Fibroblast of skin of left biceps (primary cell): ENCODE data around the gene SLC16A14.
"Not testable (repeated sequence)": the region's sequence is repeated elsewhere in the genome, so short reads cannot be mapped to it uniquely, and the experiment has no call there.

Source experiments
- DNase-seq, 2 experiments: peaks; one replicate each; pipeline ENCODE4 v3.0.0-alpha.2; 2013; ENCODE audit warnings: low read depth in 2 of 2

SLC16A14 gene, protein sequence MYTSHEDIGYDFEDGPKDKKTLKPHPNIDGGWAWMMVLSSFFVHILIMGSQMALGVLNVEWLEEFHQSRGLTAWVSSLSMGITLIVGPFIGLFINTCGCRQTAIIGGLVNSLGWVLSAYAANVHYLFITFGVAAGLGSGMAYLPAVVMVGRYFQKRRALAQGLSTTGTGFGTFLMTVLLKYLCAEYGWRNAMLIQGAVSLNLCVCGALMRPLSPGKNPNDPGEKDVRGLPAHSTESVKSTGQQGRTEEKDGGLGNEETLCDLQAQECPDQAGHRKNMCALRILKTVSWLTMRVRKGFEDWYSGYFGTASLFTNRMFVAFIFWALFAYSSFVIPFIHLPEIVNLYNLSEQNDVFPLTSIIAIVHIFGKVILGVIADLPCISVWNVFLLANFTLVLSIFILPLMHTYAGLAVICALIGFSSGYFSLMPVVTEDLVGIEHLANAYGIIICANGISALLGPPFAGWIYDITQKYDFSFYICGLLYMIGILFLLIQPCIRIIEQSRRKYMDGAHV

DNA sequence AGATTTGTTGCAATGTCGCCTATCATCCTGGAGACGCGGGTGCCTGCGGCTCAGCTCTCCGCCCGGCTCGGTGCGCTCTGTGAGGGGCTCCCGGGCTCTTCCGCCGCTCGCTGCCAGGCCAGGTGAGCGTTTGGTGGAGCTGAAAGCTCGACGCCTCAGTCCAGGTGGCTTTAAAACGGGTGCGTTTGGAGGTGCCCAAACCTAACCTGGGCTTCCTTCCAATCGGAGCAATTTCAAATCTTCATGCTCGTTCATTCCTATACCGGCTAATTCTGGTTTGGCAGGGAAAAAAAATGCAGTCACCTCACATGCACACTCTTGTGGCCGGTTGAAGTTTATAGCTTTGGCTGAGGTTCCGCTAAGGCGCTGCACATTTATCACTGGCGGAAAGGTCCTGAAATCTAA lies at the start of gene SLC16A14:
Gene SLC16A14, minus strand, starts transcription at position 274 of the 405 bp plus-strand sequence. CDS start 9,572 bp downstream, outside the sequence.
- peak in 1 of 2 experiments; percentile 11 for DNase-seq

DNA sequence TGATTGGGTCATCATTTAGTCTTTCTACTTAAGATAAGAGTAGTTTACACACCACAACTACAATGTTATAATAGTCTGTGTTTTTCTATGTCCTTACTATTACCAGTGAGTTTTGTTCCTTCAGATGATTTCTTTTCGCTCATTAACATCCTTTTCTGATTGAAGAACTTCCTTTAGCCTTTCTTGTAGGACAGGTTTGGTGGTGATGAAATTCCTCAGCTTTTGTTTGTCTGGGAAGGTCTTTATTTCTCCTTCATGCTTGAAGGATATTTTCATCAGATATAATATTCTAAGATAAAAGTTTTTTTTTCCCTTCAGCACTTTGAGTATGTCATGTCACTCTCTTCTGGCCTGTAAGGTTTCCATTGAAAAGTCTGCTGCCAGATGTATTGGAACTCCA lies 38.0 kb upstream of the SLC16A14 start:
- DNase-seq: no peak

DNA sequence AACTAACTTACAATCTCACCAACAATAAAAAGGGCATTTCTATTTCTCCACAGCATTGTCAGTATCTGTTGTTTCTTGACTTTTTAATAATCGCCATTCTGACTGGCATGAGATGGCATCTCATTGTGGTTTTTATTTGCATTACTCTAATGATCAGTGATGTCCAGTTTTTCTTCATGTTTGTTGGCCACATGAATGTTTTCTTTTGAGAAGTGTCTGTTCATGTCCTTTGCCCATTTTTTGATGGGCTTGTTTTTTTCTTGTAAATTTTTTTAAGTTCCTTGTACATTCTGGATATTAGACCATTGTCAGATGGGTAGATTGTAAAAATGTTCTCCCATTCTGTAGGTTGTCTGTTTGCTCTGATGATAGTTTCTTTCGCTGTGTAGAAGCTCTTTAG lies 33.2 kb upstream of the SLC16A14 start:
- not testable (repeated sequence) for DNase-seq

DNA sequence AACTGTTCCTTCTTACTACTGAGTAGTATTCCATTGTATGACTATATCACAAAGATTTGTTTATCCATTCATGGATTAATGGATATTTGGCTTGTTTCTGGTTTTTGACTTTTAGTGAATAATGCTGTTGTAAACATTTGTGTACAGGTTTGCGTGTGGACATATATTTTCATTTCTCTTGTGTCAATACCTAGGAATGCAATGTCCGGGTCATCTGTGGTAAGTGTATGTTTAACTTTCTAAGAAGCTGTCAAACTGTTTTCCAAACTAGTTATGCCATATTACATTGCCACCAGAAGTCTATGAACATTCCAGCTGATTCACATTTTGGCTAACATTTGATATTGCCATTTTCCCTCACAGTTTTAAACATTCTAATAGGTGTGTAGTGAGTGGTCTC lies 29.1 kb upstream of the SLC16A14 start:
- DNase-seq: no peak

DNA sequence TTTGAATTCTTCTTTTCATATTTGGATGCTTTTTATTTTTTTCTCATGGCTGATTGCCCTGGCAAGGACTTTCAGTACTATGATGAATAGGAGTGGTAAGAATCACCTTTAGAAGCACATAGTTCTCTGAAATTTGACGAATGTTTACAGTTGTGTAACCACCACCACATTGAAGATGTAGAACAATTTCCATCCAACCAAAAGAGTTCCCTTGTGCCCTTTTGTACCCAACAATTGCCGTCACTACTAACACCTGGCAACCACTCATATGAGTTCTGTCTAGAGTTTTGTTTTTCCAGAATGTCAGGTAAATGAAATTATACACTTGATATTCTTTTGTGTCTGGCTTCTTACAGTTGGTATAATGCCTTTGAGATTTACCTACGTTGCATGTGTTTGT lies 28.7 kb upstream of the SLC16A14 start:
- DNase-seq: no peak

DNA sequence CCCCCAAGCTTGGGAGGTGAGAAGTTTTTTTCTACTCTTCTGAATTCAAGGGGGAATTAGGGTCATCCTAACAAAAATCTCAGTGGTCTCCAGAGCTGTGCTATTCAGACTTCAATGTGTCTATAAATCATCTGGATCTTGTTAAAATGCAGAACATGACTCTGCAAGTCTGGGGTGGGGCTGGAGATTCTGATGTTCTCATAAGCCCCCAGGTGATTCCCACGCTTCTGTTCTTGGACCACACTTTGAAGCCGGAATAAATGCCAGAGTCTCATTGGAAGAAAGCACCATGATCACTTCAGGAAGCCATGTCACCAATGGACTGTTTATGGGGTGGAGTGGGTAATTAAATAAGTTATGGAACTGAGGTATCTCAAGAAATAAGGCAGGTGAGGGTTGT lies 22.2 kb upstream of the SLC16A14 start:
- DNase-seq: no peak

DNA sequence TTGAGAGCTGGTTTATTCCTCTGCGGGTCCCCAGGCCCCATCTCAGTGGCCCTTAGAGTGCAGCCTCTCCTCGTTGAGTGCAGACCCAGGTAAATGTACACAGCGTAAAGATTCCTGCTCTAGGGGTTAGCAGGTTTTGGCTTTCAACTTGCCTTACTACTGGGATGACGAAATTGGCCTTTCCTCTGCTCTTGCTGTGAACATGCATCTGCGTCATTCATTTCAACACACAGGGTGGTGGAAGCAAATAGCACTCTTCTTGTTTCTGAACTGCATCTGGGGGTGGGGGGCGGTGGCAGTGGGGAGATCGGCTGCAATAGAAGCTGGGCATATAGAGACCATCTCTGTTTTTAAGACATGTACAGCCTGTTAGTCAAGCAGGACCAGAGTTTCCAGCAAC lies 16.5 kb upstream of the SLC16A14 start:
- DNase-seq: no peak

DNA sequence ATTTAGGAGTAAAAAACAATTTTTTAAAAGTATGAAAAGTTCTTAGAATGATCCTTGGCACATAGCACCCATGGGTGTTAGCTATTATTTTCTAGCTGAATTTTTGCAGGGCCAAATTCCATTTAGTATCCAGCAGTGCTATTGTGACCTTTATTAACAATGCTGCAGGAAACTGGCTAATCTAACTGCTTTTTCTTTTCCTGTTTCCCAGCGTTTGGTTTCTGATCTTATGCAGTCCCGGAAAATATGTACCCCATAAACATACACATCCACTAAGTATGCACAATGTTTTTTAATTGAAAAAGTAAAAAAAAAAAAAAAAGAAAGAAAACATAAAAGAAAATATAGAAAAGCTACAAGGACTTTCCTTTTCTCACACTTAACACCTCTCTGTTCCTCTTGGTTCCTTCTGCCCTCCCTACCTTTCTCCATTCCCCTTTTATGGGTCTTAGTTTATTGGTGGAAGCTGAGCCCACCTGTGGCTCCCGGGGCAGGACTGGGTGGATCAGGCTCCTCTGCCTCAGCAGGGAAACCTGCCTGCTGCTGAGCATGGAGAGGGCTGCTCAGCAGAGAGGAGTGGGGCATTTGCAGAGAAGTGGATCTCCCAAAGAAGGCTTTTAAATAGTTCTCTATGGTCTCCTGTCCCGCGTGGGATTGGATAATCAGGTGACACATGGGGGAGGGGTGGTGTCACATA lies 9.3 kb upstream of the SLC16A14 start:
- no peak for DNase-seq

DNA sequence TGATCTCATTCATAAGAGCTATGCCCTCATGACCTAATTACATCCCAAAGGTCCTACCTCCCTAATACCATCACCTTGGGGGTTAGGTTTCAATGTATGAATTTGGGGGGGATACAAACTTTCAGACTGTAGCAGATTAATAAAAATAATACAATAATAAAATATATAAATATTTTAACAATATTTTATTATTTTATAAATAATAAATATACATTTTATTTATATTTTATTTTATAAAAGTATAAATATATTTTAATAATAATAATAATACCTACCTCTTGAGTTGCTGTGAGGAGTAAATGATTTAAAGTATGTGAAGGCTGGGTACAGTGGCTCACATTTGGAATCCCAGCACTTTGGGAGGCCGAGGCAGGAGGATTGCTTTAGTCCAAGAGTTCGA lies 8.1 kb upstream of the SLC16A14 start:
- DNase-seq: no peak

DNA sequence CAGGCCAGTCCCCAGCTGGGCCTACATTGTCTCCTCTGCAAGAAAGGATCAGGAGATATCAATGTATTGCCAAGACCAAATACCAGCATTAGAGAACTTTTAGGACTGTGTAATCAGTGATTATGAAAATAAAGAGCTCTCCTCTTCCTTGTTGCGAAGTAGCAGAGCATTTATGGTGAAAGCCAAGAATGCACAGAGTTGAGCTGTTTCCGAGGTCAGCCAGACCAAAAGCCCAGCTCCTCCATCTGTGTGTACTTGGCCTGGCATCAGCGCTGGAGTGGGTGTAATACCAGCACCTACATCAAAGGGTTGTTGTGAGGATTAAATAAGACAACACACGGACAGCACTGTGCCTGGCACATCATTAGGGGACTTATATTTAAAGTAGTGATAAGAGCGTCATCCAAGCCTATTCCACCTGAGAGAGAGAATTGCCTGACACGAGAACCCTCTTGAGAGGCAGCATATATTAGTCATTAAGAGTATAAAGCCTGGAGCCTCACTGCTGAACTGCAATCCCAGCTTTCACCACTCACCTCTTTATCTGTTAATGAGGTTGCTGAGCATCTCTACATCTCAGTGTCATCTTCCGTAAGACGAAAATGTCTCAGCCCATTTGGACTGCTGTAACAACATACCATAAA lies 7.4 kb upstream of the SLC16A14 start:
- no peak for DNase-seq

DNA sequence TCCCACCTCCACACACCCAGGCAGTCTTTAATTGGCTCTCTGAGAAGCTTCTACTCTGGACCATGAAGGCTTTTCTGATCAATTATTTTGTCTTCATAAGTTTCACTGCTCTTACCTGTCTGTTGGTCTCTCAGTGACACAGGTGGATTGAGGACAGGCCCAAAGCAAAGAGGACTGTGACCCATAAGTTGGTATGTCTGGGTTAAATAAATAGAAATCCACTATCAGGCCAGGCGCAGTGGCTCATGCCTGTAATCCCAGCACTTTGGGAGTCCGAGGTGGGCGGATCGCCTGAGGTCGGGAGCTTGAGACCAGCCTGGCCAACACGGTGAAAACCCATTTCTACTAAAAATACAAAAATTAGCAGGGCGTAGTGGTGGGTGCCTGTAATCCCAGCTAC lies 2.7 kb upstream of the SLC16A14 start:
- no peak for DNase-seq

DNA sequence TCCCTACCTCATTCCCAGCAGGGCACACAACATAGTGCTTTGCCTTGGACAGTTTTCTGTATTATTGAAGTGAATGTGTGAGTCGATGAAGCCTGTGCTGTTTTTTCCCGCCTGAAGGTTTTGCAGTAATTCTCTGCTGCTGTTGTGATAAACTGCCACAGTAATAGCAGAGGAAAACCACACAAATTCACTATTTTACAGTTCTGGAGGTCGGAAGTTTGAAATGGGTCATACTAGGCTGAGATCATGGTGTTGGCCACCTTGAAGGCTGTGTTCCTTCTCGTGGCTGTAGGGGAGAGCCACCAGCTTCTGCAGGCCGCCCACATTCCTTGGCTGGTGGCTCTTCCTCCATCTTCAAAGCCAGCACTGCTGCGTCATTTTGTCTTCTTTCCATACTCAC lies 678 bp upstream of the SLC16A14 start:
- no peak for DNase-seq

DNA sequence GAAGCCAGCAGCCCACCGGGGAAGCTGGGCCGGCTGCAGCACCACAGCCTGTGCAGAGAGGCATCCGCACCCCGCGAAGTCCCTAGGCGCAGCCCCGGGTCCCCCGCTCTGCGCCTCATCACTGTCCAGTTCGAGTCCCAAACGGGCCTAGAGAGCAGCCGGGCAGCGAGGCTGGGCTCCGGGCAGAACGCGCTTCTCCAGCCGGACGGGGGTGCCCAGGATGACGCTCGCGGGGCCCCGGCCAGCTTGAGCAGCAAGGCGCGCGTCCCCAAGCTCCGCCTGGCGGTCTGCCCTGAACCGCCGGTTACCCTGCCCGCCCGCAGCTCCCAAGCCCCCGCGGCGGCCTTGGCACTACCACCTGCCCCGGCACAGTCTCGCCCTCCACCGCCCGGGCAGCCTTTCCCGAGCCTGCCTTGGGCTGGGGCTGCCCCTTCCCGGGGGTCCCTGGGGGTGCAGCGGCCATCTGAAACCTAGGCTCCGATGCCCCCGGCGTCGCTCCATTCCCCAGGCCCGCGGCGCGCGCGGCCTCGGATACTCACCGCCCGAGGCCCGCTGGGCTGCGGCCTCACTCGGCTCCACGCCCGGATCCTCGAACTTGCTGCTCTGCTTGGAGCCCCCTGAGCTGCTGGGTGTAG lies 591 bp downstream of the SLC16A14 start:
- DNase-seq: no peak

DNA sequence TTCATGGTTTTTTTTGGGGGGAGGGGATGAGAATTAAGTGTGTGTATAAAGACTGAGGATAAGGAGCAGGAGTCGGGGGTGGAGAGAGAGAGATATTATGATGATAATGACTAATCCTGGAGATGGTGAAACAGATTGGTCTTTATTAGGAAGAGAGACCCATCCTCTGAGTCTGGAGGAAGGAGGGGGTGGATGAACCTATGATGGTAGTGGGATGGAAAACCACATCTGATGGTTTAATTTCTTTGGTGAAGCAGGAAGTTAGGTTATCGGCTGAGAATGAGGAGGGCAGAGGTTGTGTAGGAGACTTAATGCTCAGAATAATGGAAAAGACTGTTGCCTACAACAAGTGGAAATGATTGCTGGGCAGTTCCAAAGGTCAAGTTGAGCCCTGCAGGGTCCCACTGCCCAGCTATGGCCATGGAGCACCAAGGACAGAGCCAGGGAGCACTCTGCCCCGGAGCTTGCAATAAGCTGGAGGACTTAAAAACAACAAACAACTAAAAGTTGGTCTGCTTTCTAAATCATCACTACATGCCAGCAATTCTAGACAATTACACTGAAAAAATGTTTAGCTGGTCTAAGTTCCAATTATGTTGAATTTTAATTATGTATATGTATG lies 7.9 kb downstream of the SLC16A14 start:
- DNase-seq: no peak

DNA sequence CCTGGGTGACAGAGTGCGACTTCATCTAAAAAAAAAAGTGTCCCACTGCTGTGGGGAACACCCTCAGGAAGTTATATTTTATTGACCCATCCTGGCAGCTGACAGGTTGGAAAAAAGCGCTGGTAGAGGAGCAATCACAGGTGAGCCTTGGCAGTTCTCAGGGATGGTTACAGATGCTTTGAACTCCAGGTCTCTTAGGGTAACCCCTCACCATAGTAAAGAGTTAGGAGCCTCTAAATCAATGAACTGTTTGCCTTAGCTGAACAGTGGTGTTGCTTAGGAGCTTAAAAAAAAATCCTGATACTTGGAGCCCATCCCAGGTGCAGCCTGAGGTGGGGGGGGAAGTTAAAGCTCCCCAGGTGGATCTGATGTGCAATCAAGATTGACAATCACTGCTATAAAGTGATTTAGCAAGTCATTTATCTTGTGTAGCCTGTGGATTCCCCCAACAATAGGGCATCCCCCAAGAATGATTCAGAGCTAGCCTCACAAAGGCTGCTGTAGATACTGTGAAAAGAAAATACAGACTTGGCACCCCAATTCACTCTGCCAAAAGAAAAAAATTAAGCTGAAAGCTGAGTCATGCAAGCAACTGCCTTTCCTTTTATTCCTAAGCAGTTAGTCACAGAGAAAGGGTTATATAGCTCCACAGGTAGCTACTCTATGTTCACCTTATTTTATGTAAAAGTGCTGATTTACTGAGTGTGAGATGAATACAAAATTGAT lies 14.8 kb downstream of the SLC16A14 start:
- DNase-seq: no peak

DNA sequence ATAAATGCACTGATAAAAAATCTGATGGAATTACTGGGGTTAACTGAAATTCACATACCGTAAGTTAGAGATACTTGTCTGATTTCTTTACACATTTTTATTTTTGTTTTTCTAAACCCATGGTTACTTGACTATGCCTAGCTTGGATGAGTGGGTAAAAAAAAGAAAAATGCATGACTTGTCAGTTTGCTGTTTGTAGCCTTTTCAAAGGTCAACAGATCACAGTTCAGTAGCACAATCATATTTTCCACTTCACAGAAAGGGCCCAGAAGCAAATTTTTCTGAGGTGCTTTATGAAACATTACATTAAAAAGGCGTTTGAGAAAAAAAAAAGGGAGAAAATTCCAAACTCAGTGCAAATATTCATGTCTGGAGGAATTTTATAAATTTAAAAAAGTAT lies 16.4 kb downstream of the SLC16A14 start:
- DNase-seq: no peak

DNA sequence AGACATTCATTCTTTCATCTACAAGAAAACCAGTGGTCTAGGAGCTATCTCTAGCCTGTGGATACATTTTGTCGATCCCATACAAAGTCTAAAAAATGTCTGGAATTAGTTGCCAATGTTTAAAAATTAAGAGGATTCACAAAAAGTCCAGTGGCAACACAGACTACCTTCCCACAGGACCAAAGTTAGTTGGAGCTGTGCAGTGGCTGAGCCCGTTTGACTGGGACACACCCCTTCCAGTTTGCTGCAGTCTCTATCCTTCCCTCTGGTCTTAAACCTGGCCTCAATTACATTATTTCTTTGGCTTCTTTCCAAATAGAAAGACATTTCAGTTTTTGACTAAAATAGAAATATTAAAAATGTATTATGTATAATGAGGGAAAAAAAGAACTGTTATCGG lies 18.6 kb downstream of the SLC16A14 start:
- no peak for DNase-seq

DNA sequence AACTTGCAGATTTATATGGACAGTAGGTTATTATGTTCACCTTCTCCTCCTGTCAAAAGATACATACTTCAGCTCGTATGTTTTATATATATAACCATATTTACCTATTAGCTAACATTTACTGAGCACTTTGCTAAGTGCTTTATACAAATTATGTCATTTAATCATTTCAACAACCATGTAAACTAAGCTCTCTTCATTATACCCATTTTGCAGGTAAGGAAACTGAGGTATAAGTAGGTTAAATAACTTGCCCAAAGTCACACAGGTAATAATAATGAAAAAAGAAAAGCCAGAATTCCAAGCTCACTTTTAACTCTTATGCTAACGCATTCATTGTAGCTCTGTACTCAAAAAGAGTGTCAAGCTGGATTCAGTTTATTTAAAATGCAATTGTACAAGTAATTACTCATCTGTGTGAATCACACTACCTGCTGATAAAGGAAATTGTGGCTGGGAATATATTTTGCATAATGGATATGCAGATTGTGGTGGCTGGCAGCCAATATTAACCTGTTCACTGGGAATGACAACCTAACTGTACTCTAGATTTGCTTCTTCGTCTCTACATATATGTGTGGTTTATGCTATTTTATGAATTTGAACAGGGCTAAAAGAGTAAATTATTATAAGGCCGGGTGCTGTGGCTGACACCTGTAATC lies 20.6 kb downstream of the SLC16A14 start:
- no peak for DNase-seq

DNA sequence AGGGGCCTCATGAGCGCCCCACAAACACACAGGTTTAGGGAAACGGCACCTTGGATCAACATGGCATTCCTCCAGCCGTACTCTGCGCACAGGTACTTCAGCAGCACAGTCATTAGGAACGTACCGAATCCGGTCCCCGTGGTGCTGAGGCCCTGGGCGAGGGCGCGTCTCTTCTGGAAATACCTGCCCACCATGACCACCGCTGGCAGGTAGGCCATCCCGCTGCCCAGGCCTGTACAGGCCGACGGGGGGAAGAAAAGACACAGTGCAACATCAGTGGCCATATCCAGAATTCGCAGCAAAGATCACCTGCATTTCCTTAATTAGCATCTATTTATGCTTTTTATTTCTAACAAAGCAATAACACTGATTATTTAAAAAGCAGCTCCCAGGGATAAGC lies 22.2 kb downstream of the SLC16A14 start:
- DNase-seq: no peak

DNA sequence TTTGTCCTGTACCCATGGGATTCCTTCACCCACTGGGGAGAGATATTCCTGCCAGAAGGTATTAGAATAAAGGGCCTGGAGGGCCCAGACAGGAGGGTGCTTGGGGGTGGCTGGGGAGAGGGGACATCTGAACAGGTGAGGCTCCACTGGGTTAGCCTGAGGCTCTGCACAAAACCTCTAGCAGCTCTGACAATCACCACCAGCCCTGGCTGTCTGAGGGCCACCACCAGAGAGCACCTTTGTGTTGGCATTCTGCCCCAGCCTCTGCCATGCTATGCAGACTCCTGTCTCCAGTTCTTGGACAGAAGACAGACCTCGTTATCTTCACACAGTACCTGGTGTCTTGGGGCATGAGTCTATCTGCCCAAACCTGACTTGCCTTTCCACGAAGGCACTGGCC lies 25.3 kb downstream of the SLC16A14 start:
- no peak for DNase-seq
